ENCODE data around the gene C17orf107.
"Not testable (repeated sequence)": the region's sequence is repeated elsewhere in the genome, so short reads cannot be mapped to it uniquely, and the experiment has no call there.

DNA sequence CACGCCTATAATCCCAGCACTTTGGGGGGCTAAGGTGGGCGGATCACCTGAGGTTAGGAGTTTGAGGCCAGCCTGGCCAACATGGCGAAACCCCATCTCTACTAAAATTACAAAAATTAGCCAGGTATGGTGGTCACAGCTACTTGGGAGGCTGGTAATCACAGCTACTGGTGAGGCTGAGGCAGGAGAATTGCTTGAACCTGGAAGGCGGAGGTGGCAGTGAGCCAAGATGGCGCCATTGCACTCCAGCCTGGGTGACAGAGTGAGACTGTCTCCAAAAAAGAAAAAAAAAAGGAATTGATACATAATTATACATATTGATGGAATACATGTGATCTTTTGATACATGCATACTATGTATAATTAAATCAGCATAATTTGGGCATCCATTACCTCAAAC lies 31.8 kb upstream of the C17orf107 start:
- TF ChIP-seq, protein P1, sequence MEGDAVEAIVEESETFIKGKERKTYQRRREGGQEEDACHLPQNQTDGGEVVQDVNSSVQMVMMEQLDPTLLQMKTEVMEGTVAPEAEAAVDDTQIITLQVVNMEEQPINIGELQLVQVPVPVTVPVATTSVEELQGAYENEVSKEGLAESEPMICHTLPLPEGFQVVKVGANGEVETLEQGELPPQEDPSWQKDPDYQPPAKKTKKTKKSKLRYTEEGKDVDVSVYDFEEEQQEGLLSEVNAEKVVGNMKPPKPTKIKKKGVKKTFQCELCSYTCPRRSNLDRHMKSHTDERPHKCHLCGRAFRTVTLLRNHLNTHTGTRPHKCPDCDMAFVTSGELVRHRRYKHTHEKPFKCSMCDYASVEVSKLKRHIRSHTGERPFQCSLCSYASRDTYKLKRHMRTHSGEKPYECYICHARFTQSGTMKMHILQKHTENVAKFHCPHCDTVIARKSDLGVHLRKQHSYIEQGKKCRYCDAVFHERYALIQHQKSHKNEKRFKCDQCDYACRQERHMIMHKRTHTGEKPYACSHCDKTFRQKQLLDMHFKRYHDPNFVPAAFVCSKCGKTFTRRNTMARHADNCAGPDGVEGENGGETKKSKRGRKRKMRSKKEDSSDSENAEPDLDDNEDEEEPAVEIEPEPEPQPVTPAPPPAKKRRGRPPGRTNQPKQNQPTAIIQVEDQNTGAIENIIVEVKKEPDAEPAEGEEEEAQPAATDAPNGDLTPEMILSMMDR (IDR thresholded peaks at IDR 0.05), result not testable (repeated sequence)
- TF ChIP-seq EZH2 (IDR thresholded peaks at IDR 0.05; ENCODE audit: borderline replicate concordance, insufficient read depth, low read depth, low read length, poor library complexity, severe bottlenecking), result not testable (repeated sequence)
